Astrocyte (in vitro differentiated cells and primary cell): ENCODE measurements around the gene SCYL1. TPM values are rescaled to one million over a fixed set of nuclear protein-coding genes. Genes with fewer than 3 reads are reported as not detected.

Experiments
- DNase-seq: peaks from one replicate; pipeline ENCODE4 v3.0.0-alpha.2; 2010; ENCODE audit warnings: low read depth
- FAIRE-seq: peaks from 2 replicates; lab custom pipeline; 2011; peaks lifted over from hg19 to GRCh38; lab: Jason Lieb, UNC
- H2AFZ ChIP-seq: 2 replicates; pipeline ENCODE4 v1.6.0; 2012; ENCODE audit warnings: low read depth, low read length, inconsistent platforms
- H3K27ac ChIP-seq: 2 replicates; pipeline ENCODE4 v1.5.1; 2011; ENCODE audit warnings: low read depth, low read length, inconsistent platforms
- H3K27me3 ChIP-seq: 2 replicates; pipeline ENCODE4 v1.6.0; 2011; ENCODE audit warnings: low read length, inconsistent platforms; ENCODE audit not compliant: insufficient read depth
- H3K36me3 ChIP-seq: 2 replicates; pipeline ENCODE4 v1.5.1; 2011; ENCODE audit warnings: low read length, inconsistent platforms; ENCODE audit not compliant: insufficient read depth
- H3K4me1 ChIP-seq: 2 replicates; pipeline ENCODE4 v1.5.1; 2011; ENCODE audit warnings: low read length, inconsistent platforms; ENCODE audit not compliant: insufficient read depth
- H3K4me2 ChIP-seq: 2 replicates; pipeline ENCODE4 v1.6.0; 2012; ENCODE audit warnings: low read length, inconsistent platforms
- H3K4me3 ChIP-seq: 2 replicates; pipeline ENCODE4 v1.5.1; 2011; ENCODE audit warnings: low read depth, mild to moderate bottlenecking, low read length, inconsistent platforms; ENCODE audit not compliant: insufficient read depth
- H3K79me2 ChIP-seq: 2 replicates; pipeline ENCODE4 v1.6.0; 2012; ENCODE audit warnings: mild to moderate bottlenecking, low read length, inconsistent platforms; ENCODE audit not compliant: insufficient read depth
- H3K9ac ChIP-seq: 2 replicates; pipeline ENCODE4 v1.6.0; 2012; ENCODE audit warnings: mild to moderate bottlenecking, low read length, inconsistent platforms
- H3K9me3 ChIP-seq: 2 replicates; pipeline ENCODE4 v1.5.1; 2012; ENCODE audit warnings: low read depth, mild to moderate bottlenecking, low read length, inconsistent platforms; ENCODE audit not compliant: insufficient read depth
- H4K20me1 ChIP-seq: 2 replicates; pipeline ENCODE4 v1.6.0; 2012; ENCODE audit warnings: low read length, inconsistent platforms; ENCODE audit not compliant: insufficient read depth
- H3K27ac Mint-ChIP-seq: one replicate; pipeline ENCODE4 v1.8.0; 2021; ENCODE audit warnings: mild to moderate bottlenecking, mixed read lengths; ENCODE audit not compliant: unreplicated experiment
- H3K27me3 Mint-ChIP-seq: one replicate; pipeline ENCODE4 v1.8.0; 2021; ENCODE audit warnings: low read depth, mixed read lengths; ENCODE audit not compliant: unreplicated experiment
- H3K36me3 Mint-ChIP-seq: one replicate; pipeline ENCODE4 v1.8.0; 2021; ENCODE audit warnings: low read depth, mixed read lengths; ENCODE audit not compliant: unreplicated experiment
- H3K4me1 Mint-ChIP-seq: one replicate; pipeline ENCODE4 v1.8.0; 2021; ENCODE audit warnings: low read depth, mixed read lengths; ENCODE audit not compliant: unreplicated experiment
- H3K4me3 Mint-ChIP-seq: one replicate; pipeline ENCODE4 v1.8.0; 2021; ENCODE audit warnings: mild to moderate bottlenecking, moderate library complexity, mixed read lengths; ENCODE audit not compliant: unreplicated experiment
- H3K9me3 Mint-ChIP-seq: one replicate; pipeline ENCODE4 v1.8.0; 2021; ENCODE audit warnings: mild to moderate bottlenecking, mixed read lengths; ENCODE audit not compliant: unreplicated experiment
- EZH2 ChIP-seq: IDR thresholded peaks from 2 replicates; pipeline ENCODE4 v1.6.1; 2012; ENCODE audit warnings: mild to moderate bottlenecking, low read length, inconsistent platforms; ENCODE audit not compliant: insufficient read depth
- total RNA-seq: library from RNA; stranded (reverse); gene quantifications from 2 replicates; pipeline ENCODE4 v1.2.1, GENCODE V29; 2021
- TF ChIP-seq, protein P1 (sequence below): IDR thresholded peaks from 2 replicates; pipeline ENCODE4 v1.5.1; 2011; ENCODE audit warnings: low read depth, mild to moderate bottlenecking, inconsistent platforms, low read length, moderate library complexity; ENCODE audit not compliant: insufficient read depth

Gene SCYL1
- total RNA-seq, 1 donor from 2014 or later, result 106 TPM

DNA sequence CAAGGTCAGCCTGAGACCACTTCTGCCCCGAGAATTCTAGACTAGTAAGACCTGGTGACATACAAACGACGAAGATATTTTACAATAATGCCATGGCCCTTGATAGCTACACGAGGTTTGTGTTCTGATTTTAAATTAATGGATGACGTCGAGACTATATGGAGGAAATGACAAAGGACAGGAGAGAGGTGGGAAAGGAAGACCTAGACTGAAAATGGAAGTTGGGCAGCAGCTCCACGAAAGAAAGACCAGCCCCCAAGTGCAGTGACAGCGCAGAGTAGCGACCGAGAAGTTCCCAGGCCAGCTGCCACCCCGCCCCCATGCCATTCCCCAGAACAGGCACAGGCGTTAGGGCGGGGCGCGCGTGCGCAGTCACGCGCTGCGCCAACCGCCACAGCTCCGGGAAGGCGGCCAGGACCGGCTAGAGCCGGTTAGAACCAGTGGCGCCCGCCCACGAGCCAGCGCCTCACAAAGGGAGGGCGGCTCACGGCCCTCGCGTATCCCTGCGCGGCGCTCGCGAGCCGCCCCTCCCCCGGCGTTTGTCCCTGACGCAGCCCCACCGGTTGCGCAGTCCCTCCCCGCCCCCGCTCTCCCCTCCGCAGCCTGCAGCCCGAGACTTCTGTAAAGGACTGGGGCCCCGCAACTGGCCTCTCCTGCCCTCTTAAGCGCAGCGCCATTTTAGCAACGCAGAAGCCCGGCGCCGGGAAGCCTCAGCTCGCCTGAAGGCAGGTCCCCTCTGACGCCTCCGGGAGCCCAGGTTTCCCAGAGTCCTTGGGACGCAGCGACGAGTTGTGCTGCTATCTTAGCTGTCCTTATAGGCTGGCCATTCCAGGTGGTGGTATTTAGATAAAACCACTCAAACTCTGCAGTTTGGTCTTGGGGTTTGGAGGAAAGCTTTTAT, 27.5 kb upstream of the SCYL1 start:
- H3K36me3 ChIP-seq, result peaks cover 20% of the 10 kb centered on the region
- no peak for TF ChIP-seq EZH2
- TF ChIP-seq, protein P1, sequence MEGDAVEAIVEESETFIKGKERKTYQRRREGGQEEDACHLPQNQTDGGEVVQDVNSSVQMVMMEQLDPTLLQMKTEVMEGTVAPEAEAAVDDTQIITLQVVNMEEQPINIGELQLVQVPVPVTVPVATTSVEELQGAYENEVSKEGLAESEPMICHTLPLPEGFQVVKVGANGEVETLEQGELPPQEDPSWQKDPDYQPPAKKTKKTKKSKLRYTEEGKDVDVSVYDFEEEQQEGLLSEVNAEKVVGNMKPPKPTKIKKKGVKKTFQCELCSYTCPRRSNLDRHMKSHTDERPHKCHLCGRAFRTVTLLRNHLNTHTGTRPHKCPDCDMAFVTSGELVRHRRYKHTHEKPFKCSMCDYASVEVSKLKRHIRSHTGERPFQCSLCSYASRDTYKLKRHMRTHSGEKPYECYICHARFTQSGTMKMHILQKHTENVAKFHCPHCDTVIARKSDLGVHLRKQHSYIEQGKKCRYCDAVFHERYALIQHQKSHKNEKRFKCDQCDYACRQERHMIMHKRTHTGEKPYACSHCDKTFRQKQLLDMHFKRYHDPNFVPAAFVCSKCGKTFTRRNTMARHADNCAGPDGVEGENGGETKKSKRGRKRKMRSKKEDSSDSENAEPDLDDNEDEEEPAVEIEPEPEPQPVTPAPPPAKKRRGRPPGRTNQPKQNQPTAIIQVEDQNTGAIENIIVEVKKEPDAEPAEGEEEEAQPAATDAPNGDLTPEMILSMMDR, result no peak
- H3K36me3 Mint-ChIP-seq, result no peaks in the 10 kb centered on the region
- no peaks in the 10 kb centered on the region for H3K27me3 Mint-ChIP-seq
- H3K4me3 Mint-ChIP-seq, result peak overlapping the region; percentile 72
- peak overlapping the region; percentile 100 for H3K4me3 ChIP-seq
- FAIRE-seq, result no peak
- peak overlapping the region; percentile 100 for H3K9ac ChIP-seq
- H3K27me3 ChIP-seq, result no peaks in the 10 kb centered on the region
- peaks cover 76% of the 10 kb centered on the region for H3K79me2 ChIP-seq
- peaks cover 2% of the 10 kb centered on the region for H3K9me3 Mint-ChIP-seq
- H3K4me1 Mint-ChIP-seq, result peaks cover 41% of the 10 kb centered on the region
- no peaks in the 10 kb centered on the region for H3K9me3 ChIP-seq
- DNase-seq, result peak; percentile 94
- peaks cover 33% of the 10 kb centered on the region for H4K20me1 ChIP-seq
- peaks cover 51% of the 10 kb centered on the region for H3K4me1 ChIP-seq
- peak overlapping the region; percentile 98 for H3K27ac ChIP-seq
- H3K4me2 ChIP-seq, result peak overlapping the region; percentile 84
- H2AFZ ChIP-seq, result no peak overlapping the region
- no peak overlapping the region for H3K27ac Mint-ChIP-seq

DNA sequence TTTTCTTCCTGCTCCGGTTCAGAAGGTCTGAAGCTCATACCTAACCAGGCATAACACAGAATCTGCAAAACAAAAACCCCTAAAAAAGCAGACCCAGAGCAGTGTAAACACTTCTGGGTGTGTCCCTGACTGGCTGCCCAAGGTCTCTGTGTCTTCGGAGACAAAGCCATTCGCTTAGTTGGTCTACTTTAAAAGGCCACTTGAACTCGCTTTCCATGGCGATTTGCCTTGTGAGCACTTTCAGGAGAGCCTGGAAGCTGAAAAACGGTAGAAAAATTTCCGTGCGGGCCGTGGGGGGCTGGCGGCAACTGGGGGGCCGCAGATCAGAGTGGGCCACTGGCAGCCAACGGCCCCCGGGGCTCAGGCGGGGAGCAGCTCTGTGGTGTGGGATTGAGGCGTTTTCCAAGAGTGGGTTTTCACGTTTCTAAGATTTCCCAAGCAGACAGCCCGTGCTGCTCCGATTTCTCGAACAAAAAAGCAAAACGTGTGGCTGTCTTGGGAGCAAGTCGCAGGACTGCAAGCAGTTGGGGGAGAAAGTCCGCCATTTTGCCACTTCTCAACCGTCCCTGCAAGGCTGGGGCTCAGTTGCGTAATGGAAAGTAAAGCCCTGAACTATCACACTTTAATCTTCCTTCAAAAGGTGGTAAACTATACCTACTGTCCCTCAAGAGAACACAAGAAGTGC, 26.7 kb upstream of the SCYL1 start:
- Histone ChIP-seq H2AFZ (no peak overlapping the region), H3K4me2 (peak overlapping the region; percentile 84)

More for the DNA sequence above, 26.7 kb upstream of the SCYL1 start:
- H3K4me3 Mint-ChIP-seq, result no peak overlapping the region
- no peaks in the 10 kb centered on the region for H3K27me3 Mint-ChIP-seq
- H3K9me3 ChIP-seq, result no peaks in the 10 kb centered on the region
- FAIRE-seq (no peak), DNase-seq (peak; percentile 47)
- peak overlapping the region; percentile 100 for H3K4me3 ChIP-seq
- peaks cover 84% of the 10 kb centered on the region for H3K79me2 ChIP-seq
- TF ChIP-seq EZH2, result no peak
- TF ChIP-seq, protein P1, result no peak
- peak overlapping the region; percentile 100 for H3K9ac ChIP-seq
- no peaks in the 10 kb centered on the region for H3K36me3 Mint-ChIP-seq
- H4K20me1 ChIP-seq, result peaks cover 41% of the 10 kb centered on the region
- H3K4me1 Mint-ChIP-seq, result peaks cover 33% of the 10 kb centered on the region
- H3K36me3 ChIP-seq, result peaks cover 28% of the 10 kb centered on the region
- peaks cover 43% of the 10 kb centered on the region for H3K4me1 ChIP-seq
- no peaks in the 10 kb centered on the region for H3K27me3 ChIP-seq
- H3K27ac Mint-ChIP-seq, result no peak overlapping the region
- H3K27ac ChIP-seq, result peak overlapping the region; percentile 96
- H3K9me3 Mint-ChIP-seq, result peaks cover 2% of the 10 kb centered on the region
